ENCODE results near the gene GNG7.

The GNG7 gene

DNA sequence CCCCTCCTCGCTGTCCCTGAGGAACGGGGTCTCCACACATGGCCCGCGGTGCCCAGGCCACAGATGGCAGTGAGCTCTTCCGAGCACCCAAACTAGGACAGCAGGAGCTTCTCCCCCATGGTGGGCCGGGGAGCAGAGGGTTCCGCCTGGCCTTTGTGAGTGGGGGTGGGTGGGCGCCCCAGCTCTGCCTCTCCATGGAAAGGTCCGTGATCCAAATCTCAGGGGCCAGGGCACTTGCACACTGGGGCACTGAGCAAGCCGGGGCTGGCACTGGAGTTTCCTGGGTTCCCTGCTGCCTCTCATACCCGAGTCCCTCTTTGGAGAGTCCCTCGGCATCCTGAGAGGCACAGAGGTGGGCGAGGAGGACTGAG is 20.8 kb upstream of the GNG7 start:
- H3K27me3 ChIP-seq (ENCODE audit: control insufficient read depth in 3 of 3, insufficient read depth in 3 of 3, low read depth in 1 of 3, low read length in 3 of 3), result peaks cover 2 to 43% (median 23%) of the 10 kb centered on the region in 3 experiments
- no peak for DNase-seq (ENCODE audit: low spot score)
- no peak overlapping the region for H2BK15ac ChIP-seq (ENCODE audit: low read length)
- peak overlapping the region; percentile 38 for H3K18ac ChIP-seq (ENCODE audit: low read length)
- peaks cover 0 to 1% of the 10 kb centered on the region in 2 donors for H3K9me3 ChIP-seq (replicated peaks in 1 of 2; ENCODE audit: control insufficient read depth in 2 of 2, insufficient read depth in 1 of 2, low read depth in 1 of 2, low read length in 2 of 2)
- H3K14ac ChIP-seq (ENCODE audit: low read length), result no peak overlapping the region
- no peak overlapping the region for H3K4me2 ChIP-seq (ENCODE audit: insufficient read depth, low read length, poor library complexity, severe bottlenecking)
- H2BK120ac ChIP-seq (ENCODE audit: low read depth, low read length), result no peak overlapping the region
- no peak overlapping the region for H4K91ac ChIP-seq (ENCODE audit: low read depth, low read length, poor library complexity)
- peak overlapping the region; percentile 5 for H2BK5ac ChIP-seq (ENCODE audit: low read length)
- H3K4me1 ChIP-seq (ENCODE audit: control insufficient read depth in 2 of 2, insufficient read depth in 1 of 2, low read depth in 1 of 2, low read length in 2 of 2), result peaks cover 9 to 12% of the 10 kb centered on the region in 2 donors
- peak overlapping the region; percentile 80 for H3K23ac ChIP-seq (ENCODE audit: low read depth, low read length, poor library complexity)
- no peaks in the 10 kb centered on the region for H3K36me3 ChIP-seq (replicated peaks in 1 of 2; ENCODE audit: control insufficient read depth in 2 of 2, insufficient read depth in 2 of 2, low read length in 2 of 2)
- peak overlapping the region; percentile 17 for H4K8ac ChIP-seq (ENCODE audit: low read depth, low read length)
- H3K79me1 ChIP-seq (ENCODE audit: low read depth, low read length), result no peaks in the 10 kb centered on the region
- H3K4me3 ChIP-seq (ENCODE audit: low read length in 2 of 2), result no peak overlapping the region
- no peak overlapping the region for H2BK12ac ChIP-seq (ENCODE audit: low read length)
- no peak overlapping the region for H3K9ac ChIP-seq (ENCODE audit: low read depth, low read length, poor library complexity)
- H3K4ac ChIP-seq (ENCODE audit: low read length), result no peak overlapping the region
- WGBS, 2 donors (ENCODE audit: extremely low coverage in 2 of 2, insufficient read length in 2 of 2, insufficient replicate concordance in 1 of 2), result no CpG with 5 or more reads among the region's 13 CpGs
- H3K27ac ChIP-seq (replicated peaks; ENCODE audit: low read length), result no peak overlapping the region
- no peak overlapping the region for H2AK5ac ChIP-seq (ENCODE audit: low read depth, low read length)
- no peak overlapping the region for H2AFZ ChIP-seq (ENCODE audit: low read length)

GRCh38 chr19:2722541-2723344 is 20.2 kb upstream of the GNG7 start:
- no peak for DNase-seq (ENCODE audit: low spot score)

GRCh38 chr19:2721570-2722540 is 19.4 kb upstream of the GNG7 start:
- no peak overlapping the region for H2BK15ac ChIP-seq (ENCODE audit: low read length)
- H3K4me1 ChIP-seq (ENCODE audit: control insufficient read depth in 2 of 2, insufficient read depth in 1 of 2, low read depth in 1 of 2, low read length in 2 of 2), result peaks cover 9 to 10% of the 10 kb centered on the region in 2 donors
- H3K18ac ChIP-seq (ENCODE audit: low read length), result peak overlapping the region; percentile 48
- H3K9ac ChIP-seq (ENCODE audit: low read depth, low read length, poor library complexity), result no peak overlapping the region
- peak overlapping the region; percentile 8 for H3K23ac ChIP-seq (ENCODE audit: low read depth, low read length, poor library complexity)
- H3K79me1 ChIP-seq (ENCODE audit: low read depth, low read length), result no peaks in the 10 kb centered on the region
- WGBS, 2 donors (ENCODE audit: extremely low coverage in 2 of 2, insufficient read length in 2 of 2, insufficient replicate concordance in 1 of 2), result no CpG with 5 or more reads among the region's 39 CpGs
- H2AFZ ChIP-seq (ENCODE audit: low read length), result peak overlapping the region; percentile 89
- peak overlapping the region; percentile 49 to 74 for H3K4me3 ChIP-seq (ENCODE audit: low read length in 2 of 2)
- peaks cover 0 to 1% of the 10 kb centered on the region in 2 donors for H3K9me3 ChIP-seq (replicated peaks in 1 of 2; ENCODE audit: control insufficient read depth in 2 of 2, insufficient read depth in 1 of 2, low read depth in 1 of 2, low read length in 2 of 2)
- peak overlapping the region; percentile 39 for H2BK5ac ChIP-seq (ENCODE audit: low read length)
- DNase-seq (ENCODE audit: low spot score), result no peak
- no peak overlapping the region for H3K4ac ChIP-seq (ENCODE audit: low read length)
- peak overlapping the region; percentile 66 for H3K4me2 ChIP-seq (ENCODE audit: insufficient read depth, low read length, poor library complexity, severe bottlenecking)
- H2BK120ac ChIP-seq (ENCODE audit: low read depth, low read length), result no peak overlapping the region
- peak overlapping the region; percentile 97 for H3K14ac ChIP-seq (ENCODE audit: low read length)
- H3K27me3 ChIP-seq (ENCODE audit: control insufficient read depth in 3 of 3, insufficient read depth in 3 of 3, low read depth in 1 of 3, low read length in 3 of 3), result peaks cover 2 to 32% (median 23%) of the 10 kb centered on the region in 3 experiments
- H2AK5ac ChIP-seq (ENCODE audit: low read depth, low read length), result peak overlapping the region; percentile 81
- no peaks in the 10 kb centered on the region for H3K36me3 ChIP-seq (replicated peaks in 1 of 2; ENCODE audit: control insufficient read depth in 2 of 2, insufficient read depth in 2 of 2, low read length in 2 of 2)
- H4K91ac ChIP-seq (ENCODE audit: low read depth, low read length, poor library complexity), result no peak overlapping the region
- H4K8ac ChIP-seq (ENCODE audit: low read depth, low read length), result no peak overlapping the region
- no peak overlapping the region for H3K27ac ChIP-seq (replicated peaks; ENCODE audit: low read length)
- H2BK12ac ChIP-seq (ENCODE audit: low read length), result no peak overlapping the region

More at GRCh38 chr19:2722541-2723344, 20.2 kb upstream of the GNG7 start:
- no peak overlapping the region for H2BK12ac ChIP-seq (ENCODE audit: low read length)
- H3K4me3 ChIP-seq (ENCODE audit: low read length in 2 of 2), result no peak overlapping the region
- peak overlapping the region; percentile 38 for H3K18ac ChIP-seq (ENCODE audit: low read length)
- no peaks in the 10 kb centered on the region for H3K79me1 ChIP-seq (ENCODE audit: low read depth, low read length)
- H3K27me3 ChIP-seq (ENCODE audit: control insufficient read depth in 3 of 3, insufficient read depth in 3 of 3, low read depth in 1 of 3, low read length in 3 of 3), result peaks cover 2 to 41% (median 23%) of the 10 kb centered on the region in 3 experiments
- H3K4ac ChIP-seq (ENCODE audit: low read length), result no peak overlapping the region
- no peak overlapping the region for H2BK120ac ChIP-seq (ENCODE audit: low read depth, low read length)
- H4K91ac ChIP-seq (ENCODE audit: low read depth, low read length, poor library complexity), result no peak overlapping the region
- peaks cover 0 to 1% of the 10 kb centered on the region in 2 donors for H3K9me3 ChIP-seq (replicated peaks in 1 of 2; ENCODE audit: control insufficient read depth in 2 of 2, insufficient read depth in 1 of 2, low read depth in 1 of 2, low read length in 2 of 2)
- H3K14ac ChIP-seq (ENCODE audit: low read length), result no peak overlapping the region
- H3K4me1 ChIP-seq (ENCODE audit: control insufficient read depth in 2 of 2, insufficient read depth in 1 of 2, low read depth in 1 of 2, low read length in 2 of 2), result peaks cover 9 to 12% of the 10 kb centered on the region in 2 donors
- peak overlapping the region; percentile 80 for H3K23ac ChIP-seq (ENCODE audit: low read depth, low read length, poor library complexity)
- no peak overlapping the region for H2AFZ ChIP-seq (ENCODE audit: low read length)
- no peaks in the 10 kb centered on the region for H3K36me3 ChIP-seq (replicated peaks in 1 of 2; ENCODE audit: control insufficient read depth in 2 of 2, insufficient read depth in 2 of 2, low read length in 2 of 2)
- no peak overlapping the region for H3K4me2 ChIP-seq (ENCODE audit: insufficient read depth, low read length, poor library complexity, severe bottlenecking)
- H4K8ac ChIP-seq (ENCODE audit: low read depth, low read length), result peak overlapping the region; percentile 17
- H2BK15ac ChIP-seq (ENCODE audit: low read length), result no peak overlapping the region
- peak overlapping the region; percentile 39 for H2BK5ac ChIP-seq (ENCODE audit: low read length)
- no peak overlapping the region for H3K9ac ChIP-seq (ENCODE audit: low read depth, low read length, poor library complexity)
- peak overlapping the region; percentile 81 for H2AK5ac ChIP-seq (ENCODE audit: low read depth, low read length)
- WGBS, 2 donors (ENCODE audit: extremely low coverage in 2 of 2, insufficient read length in 2 of 2, insufficient replicate concordance in 1 of 2), result no CpG with 5 or more reads among the region's 28 CpGs
- H3K27ac ChIP-seq (replicated peaks; ENCODE audit: low read length), result no peak overlapping the region

All from neuronal stem cell (in vitro differentiated cells).